NCI-H2107 treated with DMSO at 0.1 percent for 48 hours (cell line): ENCODE measurements around the gene ACKR4.
A peak's percentile ranks its signal among the peaks of the same experiment; 100 is the strongest.
"Not testable (repeated sequence)": the region's sequence is repeated elsewhere in the genome, so short reads cannot be mapped to it uniquely, and the experiment has no call there.

Experiments used
- DNase-seq: peaks from one replicate; lab custom pipeline; 2025; ENCODE audit not compliant: unreplicated experiment; lab: John Stamatoyannopoulos, UW

Gene ACKR4

DNA sequence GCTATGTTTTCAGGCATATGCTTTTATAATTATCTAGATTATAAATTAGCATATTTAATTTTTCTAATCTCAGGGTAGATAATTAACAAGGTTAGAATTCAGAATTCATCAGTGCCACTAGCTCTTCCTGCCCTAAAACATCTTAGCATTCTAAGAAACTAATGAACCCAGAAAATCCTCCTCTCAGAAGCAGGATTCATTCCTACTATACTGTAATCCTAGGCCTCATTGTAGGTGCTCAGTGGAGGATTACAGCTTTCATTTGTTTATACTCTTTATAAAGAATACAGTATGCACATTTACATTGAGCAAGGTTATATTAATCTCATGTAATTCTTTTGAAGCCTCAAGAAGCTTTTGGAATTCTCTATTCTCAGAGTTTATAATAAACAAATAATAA lies 41.6 kb downstream of the ACKR4 start:
- no peak for DNase-seq

DNA sequence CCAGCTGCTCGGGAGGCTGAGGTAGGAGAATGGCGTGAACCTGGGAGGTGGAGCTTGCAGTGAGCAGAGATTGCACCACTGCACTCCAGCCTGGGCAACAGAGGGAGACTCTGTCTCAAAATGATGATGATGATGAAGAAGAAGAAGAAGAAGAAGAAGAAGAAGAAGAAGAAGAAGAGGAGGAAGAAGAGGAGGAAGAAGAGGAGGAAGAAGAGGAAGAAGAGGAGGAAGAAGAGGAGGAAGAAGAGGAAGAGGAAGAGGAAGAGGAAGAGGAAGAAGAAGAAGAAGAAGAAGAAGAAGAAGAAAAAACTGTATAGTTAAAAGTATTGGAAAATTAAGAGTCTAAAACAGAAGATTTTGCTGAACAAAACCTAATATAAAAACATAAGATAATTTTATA lies 44.4 kb downstream of the ACKR4 start:
- not testable (repeated sequence) for DNase-seq

DNA sequence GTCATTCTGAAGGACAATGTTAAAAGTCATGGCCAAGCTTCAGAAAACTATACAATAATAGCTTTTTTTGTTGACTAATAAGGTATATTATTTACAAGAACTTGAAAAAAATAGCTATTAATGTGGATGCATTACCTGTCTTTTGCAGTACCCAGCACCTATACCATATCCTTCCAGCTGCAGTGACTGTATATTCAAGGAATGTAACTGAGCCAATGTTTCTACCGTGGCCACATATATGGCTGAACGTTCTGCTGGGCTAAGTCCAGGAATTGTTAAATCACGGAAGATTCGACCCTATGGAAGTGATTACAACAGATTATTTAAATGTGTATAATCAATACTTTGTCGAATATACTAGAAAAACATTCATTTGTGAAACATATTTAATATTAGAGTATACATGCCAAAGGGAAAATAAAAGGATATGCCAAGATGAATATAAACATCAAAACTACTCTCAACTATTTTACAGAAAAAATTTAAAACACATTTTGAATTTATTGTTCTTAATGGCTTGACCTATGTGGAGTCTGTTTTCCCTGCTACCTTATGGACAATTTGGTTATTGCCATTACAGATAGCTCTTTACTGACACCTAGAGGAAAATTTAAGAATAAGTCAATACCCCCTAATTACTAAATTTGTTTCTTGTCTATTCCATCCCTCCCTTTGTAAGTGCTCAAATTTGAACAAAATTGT lies 44.9 kb downstream of the ACKR4 start:
- peak; percentile 70 for DNase-seq

DNA sequence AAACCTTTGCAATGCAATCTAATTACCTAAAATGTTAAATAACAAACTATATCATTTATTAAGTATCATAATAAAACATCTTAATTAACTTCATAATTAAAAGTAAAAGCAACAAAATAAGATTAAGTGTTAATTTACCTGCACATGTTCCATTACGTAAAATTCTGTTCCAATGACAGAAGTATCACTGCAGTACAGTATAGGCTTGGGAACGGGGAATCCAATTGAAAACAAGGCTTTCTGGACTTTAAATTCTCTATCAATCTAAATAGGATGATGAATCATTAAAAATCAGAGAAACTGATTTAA lies 45.4 kb downstream of the ACKR4 start:
- no peak for DNase-seq

DNA sequence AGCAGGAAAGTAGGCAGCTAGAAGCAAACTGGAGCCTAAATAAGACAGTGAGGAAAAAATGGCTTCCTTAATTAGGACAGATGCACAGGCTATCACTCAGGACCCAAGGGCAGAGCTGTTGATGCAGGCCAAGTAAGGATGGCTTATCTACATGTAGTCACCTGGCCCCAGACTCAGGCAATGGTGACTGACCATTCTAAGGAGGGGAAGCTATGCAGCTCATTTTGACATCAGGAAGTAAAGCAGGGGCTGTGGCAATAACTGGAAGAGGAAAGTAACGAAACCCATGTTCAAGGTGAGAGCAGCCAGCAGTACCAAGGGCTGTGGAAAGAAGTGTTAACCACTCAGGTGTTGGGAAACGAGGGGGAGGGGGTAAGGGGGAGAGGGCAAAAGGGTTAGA lies 46.3 kb downstream of the ACKR4 start:
- DNase-seq: no peak

DNA sequence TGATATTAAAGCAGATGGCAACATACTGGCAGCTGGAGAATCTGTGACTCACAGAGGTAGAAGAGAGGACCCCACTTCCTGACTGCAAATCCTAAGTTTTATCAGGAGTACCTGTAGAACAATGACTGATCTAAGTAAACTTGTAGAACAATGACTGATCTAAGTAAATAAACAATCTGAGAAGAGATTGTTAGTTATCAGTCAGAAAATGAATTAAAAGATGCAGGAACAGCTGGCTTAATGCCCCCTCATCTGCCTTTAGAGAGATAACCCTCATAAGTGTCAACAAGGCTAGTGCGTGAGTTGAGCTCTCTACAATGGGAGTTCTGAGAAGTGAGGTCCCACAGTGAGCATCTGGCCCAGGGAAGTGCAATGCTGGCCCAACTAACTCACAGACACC lies 48.0 kb downstream of the ACKR4 start:
- no peak for DNase-seq

DNA sequence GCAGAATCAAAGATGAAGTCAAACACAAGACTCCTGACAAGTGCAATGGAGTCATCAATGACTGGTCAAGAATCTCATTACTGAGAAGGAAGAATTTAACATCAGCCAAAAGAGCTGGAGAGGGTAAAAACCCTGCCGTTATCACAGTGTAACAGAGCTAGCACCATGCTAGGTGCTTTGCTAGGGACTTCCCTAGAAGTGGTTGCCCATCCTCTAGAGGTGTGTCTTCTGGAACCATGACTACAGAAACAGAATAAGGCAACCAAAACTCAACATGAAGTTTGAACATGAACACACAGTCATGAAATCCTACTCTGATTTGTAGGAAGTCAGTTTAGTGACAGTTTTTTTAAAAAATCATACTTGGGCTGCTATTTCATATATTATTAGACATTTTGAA lies 53.1 kb downstream of the ACKR4 start:
- DNase-seq: no peak
